Panc1 (cell line): ENCODE data around the gene CST1. TPM values are rescaled to one million over a fixed set of nuclear protein-coding genes. Genes with fewer than 3 reads are reported as not detected.
"Not testable (repeated sequence)": the region's sequence is repeated elsewhere in the genome, so short reads cannot be mapped to it uniquely, and the experiment has no call there.

Experiments
- ATAC-seq: fragments of 200-7000 bp; cut with Tn5 transposase; 2 replicates; pipeline ENCODE4 v1.9.1; 2020; ENCODE audit warnings: mild to moderate bottlenecking, moderate library complexity
- BruUV-seq: library from RNA; stranded (reverse); fragments of 400-500 nt; replicated peaks from 2 replicates; lab custom pipeline; 2021; lab: Mats Ljungman, UMichigan
- CTCF ChIA-PET: fragments of 300-600 bp; sonication (Branson Sonifier 250); formaldehyde crosslinking; loops from one replicate; lab custom pipeline; 2022; ENCODE audit warnings: antibody characterized with exemption; lab: Charles Lee
- POLR2A ChIA-PET: fragments of 300-600 bp; sonication (Branson Sonifier 250); formaldehyde crosslinking; loops from one replicate; lab custom pipeline; 2022; ENCODE audit warnings: antibody characterized with exemption; lab: Charles Lee
- DNase-seq: peaks from one replicate; pipeline ENCODE4 v3.0.0-alpha.2; 2010; ENCODE audit warnings: low read depth, low spot score
- H3K27ac ChIP-seq: 2 replicates; pipeline ENCODE4 v1.5.1; 2011; ENCODE audit warnings: mild to moderate bottlenecking, low read length, inconsistent platforms
- H3K27me3 ChIP-seq: fragments of 200-500 bp; sonication (Bioruptor generic); 2 replicates; pipeline ENCODE4 v1.6.0; 2014; ENCODE audit warnings: low read length, inconsistent platforms; ENCODE audit not compliant: control insufficient read depth, insufficient read depth
- H3K36me3 ChIP-seq: fragments of 200-500 bp; sonication (Bioruptor generic); 2 replicates; pipeline ENCODE4 v1.5.1; 2014; ENCODE audit warnings: inconsistent platforms, mild to moderate bottlenecking, low read length, moderate library complexity; ENCODE audit not compliant: control insufficient read depth, insufficient read depth
- H3K4me1 ChIP-seq: 2 replicates; pipeline ENCODE4 v1.5.1; 2011; ENCODE audit warnings: inconsistent platforms, mild to moderate bottlenecking, low read length, moderate library complexity; ENCODE audit not compliant: control insufficient read depth, insufficient read depth
- H3K4me3 ChIP-seq, 2 experiments: 2 replicates each; pipeline ENCODE4 v1.5.1; 2011 to 2012; ENCODE audit warnings: low read depth in 2 of 2, low read length in 2 of 2, mild to moderate bottlenecking in 2 of 2, inconsistent platforms in 1 of 2, moderate library complexity in 1 of 2
- H3K9me3 ChIP-seq: fragments of 200-500 bp; sonication (Bioruptor generic); 2 replicates; pipeline ENCODE4 v1.5.1; 2014; ENCODE audit warnings: low read depth, mild to moderate bottlenecking, inconsistent platforms, low read length, moderate library complexity; ENCODE audit not compliant: control insufficient read depth, insufficient read depth
- REST ChIP-seq, 2 experiments: IDR thresholded peaks; 2 replicates each; pipeline ENCODE4 v1.6.1; 2011 to 2012; ENCODE audit warnings: low read depth in 2 of 2, control low read depth in 1 of 2, low read length in 1 of 2, mild to moderate bottlenecking in 1 of 2, moderate library complexity in 1 of 2; ENCODE audit not compliant: insufficient read depth in 1 of 2
- TCF7L2 ChIP-seq: IDR thresholded peaks from 2 replicates; pipeline ENCODE4 v1.6.1; 2011; ENCODE audit warnings: mild to moderate bottlenecking, low read depth, low read length, inconsistent platforms
- in situ Hi-C: cut with HindIII; loops from 2 replicates; pipeline ENCODE4 v1.10.0; 2016; ENCODE audit warnings: low sequenced_read_pairs, low pct_unique_long_range_greater_than_20kb
- intact Hi-C: fragments of 100-400 bp; cut with micrococcal nuclease; formaldehyde crosslinking; loops from one replicate; pipeline ENCODE4 v1.10.0; 2022; ENCODE audit not compliant: unreplicated experiment
- total RNA-seq: library from RNA; stranded (reverse); gene quantifications from one replicate; pipeline ENCODE4 v1.2.1, GENCODE V29; 2021; ENCODE audit not compliant: unreplicated experiment

Gene CST1
- total RNA-seq, 1 experiment from 2014 or later = not detected

GRCh38 chr20:23749746-23750145, 989 bp downstream of the CST1 start:
- no peaks in the 10 kb centered on the region for H3K4me1 ChIP-seq
- no peaks in the 10 kb centered on the region for H3K27me3 ChIP-seq
- ATAC-seq (no peak), DNase-seq (no peak)
- no peak overlapping the region for H3K4me3 ChIP-seq
- no peak overlapping the region for H3K27ac ChIP-seq
- intact Hi-C loops (no loop called here), in situ Hi-C loops (no loop called here)
- POLR2A ChIA-PET = no interaction called here
- H3K9me3 ChIP-seq = no peaks in the 10 kb centered on the region
- no peaks in the 10 kb centered on the region for H3K36me3 ChIP-seq
- CTCF ChIA-PET = no interaction called here
- BruUV-seq = no TSS peak
- TF ChIP-seq REST (IDR thresholded peaks at IDR 0.05; ENCODE audit: insufficient read depth in 1 of 2, low read depth in 2 of 2, low read length in 1 of 2) (no peak), TCF7L2 (no peak)

GRCh38 chr20:23748975-23749374, 1.8 kb downstream of the CST1 start:
- POLR2A ChIA-PET, DNase-seq, H3K9me3 ChIP-seq, H3K36me3 ChIP-seq, H3K27ac ChIP-seq, in situ Hi-C loops, ATAC-seq, CTCF ChIA-PET, H3K27me3 ChIP-seq, H3K4me1 ChIP-seq, BruUV-seq, intact Hi-C loops, H3K4me3 ChIP-seq: not testable (repeated sequence)

GRCh38 chr20:23747551-23747950, 3.2 kb downstream of the CST1 start:
- not testable (repeated sequence) for DNase-seq

GRCh38 chr20:23747092-23747491, 3.6 kb downstream of the CST1 start:
- BruUV-seq, H3K4me1 ChIP-seq, intact Hi-C loops, H3K27me3 ChIP-seq, in situ Hi-C loops, H3K4me3 ChIP-seq, H3K27ac ChIP-seq, CTCF ChIA-PET, H3K36me3 ChIP-seq, DNase-seq, POLR2A ChIA-PET, H3K9me3 ChIP-seq, ATAC-seq: not testable (repeated sequence)

More at GRCh38 chr20:23747551-23747950, 3.2 kb downstream of the CST1 start:
- H3K27me3 ChIP-seq, H3K9me3 ChIP-seq, H3K4me1 ChIP-seq, H3K27ac ChIP-seq, ATAC-seq, intact Hi-C loops, CTCF ChIA-PET, BruUV-seq, H3K36me3 ChIP-seq, in situ Hi-C loops, H3K4me3 ChIP-seq, POLR2A ChIA-PET: not testable (repeated sequence)
